Heart left ventricle (tissue), 16 donors: ENCODE measurements around the gene CBX4. TPM values are rescaled to one million over a fixed set of nuclear protein-coding genes. Genes with fewer than 3 reads are reported as not detected.
A peak's percentile ranks its signal among the peaks of the same experiment; 100 is the strongest.

Experiments
- ATAC-seq, 4 donors: fragments of 200-7000 bp; cut with Tn5 transposase; one replicate each; pipeline ENCODE4 v1.9.1; 2020 to 2022; ENCODE audit warnings: moderate library complexity in 4 of 4, mild to moderate bottlenecking in 3 of 4, moderate number of reproducible peaks in 1 of 4
- DNase-seq, 5 donors: peaks; one replicate each; pipeline ENCODE4 v3.0.0-alpha.2; 2020
- H3K27ac ChIP-seq, 12 donors: fragments of 200-600 bp; sonication (generic) in 4 of 12; one replicate each; pipeline versions ENCODE4 v1.5.0 to v1.8.0; 2016 to 2022; ENCODE audit warnings: mild to moderate bottlenecking in 2 of 12
- H3K27me3 ChIP-seq, 9 donors: fragments of 200-600 bp; sonication (generic) in 2 of 9; one replicate each; pipeline versions ENCODE4 v1.5.1 to v1.8.0; 2016 to 2022; ENCODE audit warnings: mild to moderate bottlenecking in 3 of 9
- H3K36me3 ChIP-seq, 9 donors: fragments of 200-600 bp; sonication (generic) in 2 of 9; one replicate each; pipeline versions ENCODE4 v1.5.0 to v1.8.0; 2018 to 2022; ENCODE audit warnings: mild to moderate bottlenecking in 2 of 9
- H3K4me1 ChIP-seq, 12 donors: fragments of 200-600 bp; sonication (generic) in 4 of 12; one replicate each; pipeline versions ENCODE4 v1.5.0 to v1.8.0; 2016 to 2022; ENCODE audit warnings: mild to moderate bottlenecking in 3 of 12
- H3K4me3 ChIP-seq, 12 donors: fragments of 200-600 bp; sonication (generic) in 4 of 12; one replicate each; pipeline versions ENCODE4 v1.5.0 to v1.8.0; 2017 to 2022; ENCODE audit warnings: mild to moderate bottlenecking in 9 of 12, moderate library complexity in 4 of 12
- H3K9me3 ChIP-seq, 12 donors: fragments of 200-600 bp; sonication (generic) in 4 of 12; one replicate each; pipeline versions ENCODE4 v1.5.0 to v1.8.0; 2016 to 2022; ENCODE audit warnings: mild to moderate bottlenecking in 1 of 12
- CTCF ChIP-seq, 12 donors: fragments of 200-600 bp; sonication (generic) in 4 of 12; IDR thresholded peaks; one replicate each; pipeline versions ENCODE4 v1.5.0 to v1.8.0; 2018 to 2022; ENCODE audit warnings: antibody characterized with exemption in 12 of 12, mild to moderate bottlenecking in 5 of 12
- POLR2A ChIP-seq, 2 donors: fragments of 450-650 bp; IDR thresholded peaks; one replicate each; pipeline ENCODE4 v1.6.1; 2017; ENCODE audit warnings: antibody characterized with exemption in 2 of 2, mild to moderate bottlenecking in 2 of 2, moderate library complexity in 2 of 2
- WGBS, 4 donors: extraction: QIAGEN DNeasy Blood & Tissue Kit in 2 of 4; methylation state at CpG; one replicate each; pipeline versions ENCODE4 v1.1.5 to v1.1.7; 2013 to 2018; 5-methylcytosine and 5-hydroxymethylcytosine counted together
- intact Hi-C, 10 donors: fragments of 100-400 bp; cut with DNase I; formaldehyde crosslinking; loops; one replicate each; pipeline versions ENCODE4 v1.11.1 to v1.14.2; 2022
- polyA plus RNA-seq, 2 donors: library from polyadenylated mRNA; stranded (reverse); fragments of 200-250 nt; gene quantifications; one replicate each; pipeline ENCODE4 v1.2.3, GENCODE V29; 2013
- total RNA-seq, 9 donors: library from RNA; depleted of rRNA in 2 of 9; stranded (reverse); fragments of >200 nt in 2 of 9; fragmentation: NEBNext Ultra II Directional in 3 of 9; extraction: Animal tissue kit (Norgen Biotek cat#: 25700) in 3 of 9; gene quantifications; one replicate each; pipeline versions ENCODE4 v1.1.0 to v1.2.4, GENCODE V29; 2016 to 2023
- donor health status: ischemic (EF 13 %, LVEDD 7.1; RV severe dilation, severe dysfunction).
- donor health status: healthy with polysubstance abuse.
- donor health status: DM: no; HTN: yes; CAD: no.
- donor health status: DM: no; HTN: no; CAD: no.
- donor health status: ischemic (EF 25% LVEDD 6.9; RV normal size, moderate dysfunction).
- donor health status: ischemic (EF 25% LVEDD 5.7; RV mildly dilated, moderate dysfunction).
- donor health status: healthy.
- donor health status: DM: yes; HTN: yes; CAD: no.
- donor health status: ischemic (EF 35%, LVEDD 5.7; RV mildly dilated, moderate dysfunction).
- donor health status: nonischemic (EF 11% LVEDD 7.7; RV severe dilation, severe dysfunction).
- donor health status: DM: yes; HTN: yes; CAD: no.
- donor health status: PGD.
- donor health status: ischemic (EF 29% LVEDD 5.4; RV normal size, mild dysfunction).
- donor health status: nonischemic (EF 23%, LVEDD 6.1; RV moderate dilation, normal function).

CBX4 gene
- total and polyA plus RNA-seq, 11 donors, result 10.9 to 41.1 (median 26.8) TPM

- no peak for TF ChIP-seq CTCF (IDR thresholded peaks at IDR 0.05)
- no peak for TF ChIP-seq POLR2A (IDR thresholded peaks at IDR 0.05)
- no peak for ATAC-seq
- no peak for DNase-seq
- H3K27me3 ChIP-seq, result peaks cover 0 to 8% (median 0%) of the 10 kb centered on the region in 9 donors
- H3K9me3 ChIP-seq, result no peaks in the 10 kb centered on the region
- no peaks in the 10 kb centered on the region for H3K36me3 ChIP-seq
- WGBS, 4 donors, result 93 to 97% (median 95%) methylated on average over 17 of the region's 17 CpGs
- peaks cover 0 to 26% (median 10%) of the 10 kb centered on the region in 12 donors for H3K4me1 ChIP-seq
- no peak overlapping the region for H3K4me3 ChIP-seq
- no peak overlapping the region for H3K27ac ChIP-seq
- intact Hi-C loops, result no loop called here
Measured at GRCh38 chr17:79822583-79823124, 16.6 kb downstream of the CBX4 start.

- intact Hi-C loops, result no loop called here
- 84 to 92% (median 89%) methylated on average over 9 to 12 of the region's 12 CpGs for WGBS, 4 donors
- peak in 1 of 4 donors; percentile 5 for ATAC-seq
- no peak for DNase-seq
- H3K4me3 ChIP-seq, result no peak overlapping the region
- peaks cover 0 to 19% (median 2%) of the 10 kb centered on the region in 9 donors for H3K27me3 ChIP-seq
- no peaks in the 10 kb centered on the region for H3K9me3 ChIP-seq
- H3K36me3 ChIP-seq, result no peaks in the 10 kb centered on the region
- H3K4me1 ChIP-seq, result peaks cover 0 to 26% (median 9%) of the 10 kb centered on the region in 12 donors
- H3K27ac ChIP-seq, result no peak overlapping the region
- TF ChIP-seq CTCF (IDR thresholded peaks at IDR 0.05) (no peak), POLR2A (IDR thresholded peaks at IDR 0.05) (no peak)
Measured at GRCh38 chr17:79821331-79822095, 17.7 kb downstream of the CBX4 start.

- no peak for ATAC-seq
- no peaks in the 10 kb centered on the region for H3K9me3 ChIP-seq
- TF ChIP-seq POLR2A (IDR thresholded peaks at IDR 0.05), result no peak
- TF ChIP-seq CTCF (IDR thresholded peaks at IDR 0.05), result no peak
- DNase-seq, result no peak
- peak overlapping the region in 1 of 12 donors; percentile 47 for H3K27ac ChIP-seq
- intact Hi-C loops, result no loop called here
- 50 to 72% (median 66%) methylated on average over 4 of the region's 4 CpGs for WGBS, 4 donors
- H3K36me3 ChIP-seq, result no peaks in the 10 kb centered on the region
- H3K4me1 ChIP-seq, result peaks cover 0 to 26% (median 8%) of the 10 kb centered on the region in 12 donors
- no peak overlapping the region for H3K4me3 ChIP-seq
- H3K27me3 ChIP-seq, result peaks cover 0 to 24% (median 7%) of the 10 kb centered on the region in 9 donors
Measured at GRCh38 chr17:79820959-79821330, 18.3 kb downstream of the CBX4 start.

GRCh38 chr17:79819534-79820276 is 19.5 kb downstream of the CBX4 start:
- Histone ChIP-seq H3K27me3 (peaks cover 5 to 37% (median 20%) of the 10 kb centered on the region in 9 donors), H3K9me3 (no peaks in the 10 kb centered on the region), H3K4me1 (peaks cover 3 to 33% (median 14%) of the 10 kb centered on the region in 12 donors), H3K27ac (peak overlapping the region in 7 of 12 donors; percentile 34 to 68 (median 64)), H3K4me3 (no peak overlapping the region), H3K36me3 (no peaks in the 10 kb centered on the region)
- 52 to 63% (median 59%) methylated on average over 12 to 13 of the region's 13 CpGs for WGBS, 4 donors
- intact Hi-C loops, result loop anchor here in 1 of 10 donors (5.0 kb wide), 1 partner anchor 53 kb away; no protein-coding TSS in a partner anchor
- TF ChIP-seq CTCF (IDR thresholded peaks at IDR 0.05), result no peak
- TF ChIP-seq POLR2A (IDR thresholded peaks at IDR 0.05), result no peak
- DNase-seq (no peak), ATAC-seq (peak; percentile 62 to 79 (median 65))
